Thymus (tissue), 11 donors: ENCODE data around the gene ZC2HC1B. TPM values are rescaled to one million over a fixed set of nuclear protein-coding genes. Genes with fewer than 3 reads are reported as not detected.

Experiments
- DNase-seq, 9 donors: peaks; one replicate each; pipeline ENCODE4 v3.0.0-alpha.2; 2013; ENCODE audit warnings: low spot score in 9 of 9, low read depth in 6 of 9, missing footprints in 1 of 9
- H3K27ac ChIP-seq, 2 donors: one replicate each; pipeline ENCODE4 v1.5.1; 2013; ENCODE audit warnings: control low read depth in 1 of 2, low read depth in 1 of 2, low read length in 1 of 2, mild to moderate bottlenecking in 1 of 2, moderate library complexity in 1 of 2
- H3K27me3 ChIP-seq, 2 donors: one replicate each; pipeline ENCODE4 v1.5.1; 2013; ENCODE audit warnings: low read length in 1 of 2; ENCODE audit not compliant: control insufficient read depth in 2 of 2, insufficient read depth in 1 of 2
- H3K36me3 ChIP-seq, 2 donors: one replicate each; pipeline ENCODE4 v1.5.1; 2013; ENCODE audit warnings: low read length in 1 of 2, mild to moderate bottlenecking in 1 of 2, moderate library complexity in 1 of 2; ENCODE audit not compliant: control insufficient read depth in 2 of 2, insufficient read depth in 2 of 2
- H3K4me1 ChIP-seq, 2 donors: one replicate each; pipeline ENCODE4 v1.5.1; 2013; ENCODE audit warnings: low read length in 2 of 2; ENCODE audit not compliant: control insufficient read depth in 2 of 2, insufficient read depth in 2 of 2
- H3K4me3 ChIP-seq, 2 donors: one replicate each; pipeline ENCODE4 v1.5.1; 2013; ENCODE audit warnings: low read length in 2 of 2, control low read depth in 1 of 2, mild to moderate bottlenecking in 1 of 2
- H3K9me3 ChIP-seq, 2 donors: one replicate each; pipeline ENCODE4 v1.5.1; 2013; ENCODE audit warnings: low read length in 1 of 2, mild to moderate bottlenecking in 1 of 2; ENCODE audit not compliant: control insufficient read depth in 2 of 2, insufficient read depth in 1 of 2
- WGBS: extraction: QIAGEN DNeasy Blood & Tissue Kit; methylation state at CpG from one replicate; pipeline ENCODE4 v1.1.7; 2013; 5-methylcytosine and 5-hydroxymethylcytosine counted together
- polyA plus RNA-seq: library from polyadenylated mRNA; stranded (reverse); fragments of 200-250 nt; gene quantifications from one replicate; pipeline ENCODE4 v1.2.3, GENCODE V29; 2013
- total RNA-seq: library from RNA; stranded (reverse); fragments of 120-200 nt; gene quantifications from one replicate; pipeline ENCODE4 v1.2.4, GENCODE V29; 2013
- donor health status: healthy.

ZC2HC1B gene
- total and polyA plus RNA-seq, 2 donors, result 0.21 TPM; not detected in 1

DNA sequence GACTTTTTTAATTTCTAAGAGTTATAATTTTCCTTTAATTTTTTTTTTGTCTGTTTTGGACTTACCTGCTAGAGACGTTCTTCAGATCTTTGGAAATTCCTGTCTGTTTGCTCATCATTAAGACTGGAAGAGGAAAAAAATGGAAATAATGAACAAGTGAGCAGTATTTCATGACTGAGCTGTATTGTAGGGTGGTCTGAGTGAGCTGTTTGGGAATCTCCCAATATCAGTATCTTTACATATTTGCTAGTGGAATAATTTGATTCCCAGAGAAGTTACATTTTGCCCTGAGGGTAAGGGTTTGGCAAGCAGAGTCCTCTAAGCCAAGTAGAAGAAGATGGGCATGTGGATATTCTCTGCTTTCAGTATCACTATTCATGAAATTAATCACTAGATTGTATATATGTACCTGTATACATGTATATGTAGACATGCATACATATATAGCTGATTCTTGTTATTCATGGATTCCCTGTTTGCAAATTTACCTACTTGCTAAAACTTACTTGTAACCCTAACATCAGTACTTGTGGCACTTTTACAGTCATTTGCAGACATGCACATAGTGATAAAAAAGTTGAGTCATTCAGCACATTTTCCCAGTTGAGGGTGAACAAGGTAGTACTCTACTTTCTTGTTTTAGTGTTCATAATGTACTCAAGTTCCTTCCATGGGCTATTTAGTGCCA is 13.5 kb downstream of the ZC2HC1B start:
- Histone ChIP-seq H3K27me3 (no peaks in the 10 kb centered on the region), H3K4me3 (no peak overlapping the region), H3K4me1 (no peaks in the 10 kb centered on the region), H3K27ac (no peak overlapping the region), H3K9me3 (peaks cover 0 to 4% of the 10 kb centered on the region in 2 donors), H3K36me3 (no peaks in the 10 kb centered on the region)
- WGBS, result 98% methylated on average over 1 of the region's 1 CpG
- no peak for DNase-seq

DNA sequence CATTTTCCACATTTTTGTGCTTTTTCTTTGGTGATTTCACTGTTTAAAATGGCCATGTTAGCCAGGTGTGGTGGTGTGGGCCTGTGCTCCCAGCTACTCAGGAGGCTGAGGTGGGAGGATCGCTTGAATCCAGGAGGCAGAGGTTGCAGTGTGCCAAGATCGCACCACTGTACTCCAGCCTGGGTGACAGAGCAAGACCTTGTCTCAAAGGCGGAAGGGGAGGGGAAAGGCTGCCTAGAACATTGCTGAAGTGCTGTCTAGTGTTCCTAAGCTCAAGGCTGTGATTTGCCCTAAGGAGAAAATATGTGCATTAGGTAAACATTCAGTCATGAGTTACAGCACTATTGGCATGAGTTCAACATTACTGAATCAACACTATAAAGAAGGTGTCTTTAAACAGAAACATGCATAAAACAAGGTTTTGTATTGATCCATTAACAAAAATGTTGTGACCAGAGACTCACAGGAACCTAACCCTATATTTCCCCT is 14.0 kb downstream of the ZC2HC1B start:
- Histone ChIP-seq H3K9me3 (peaks cover 0 to 4% of the 10 kb centered on the region in 2 donors), H3K36me3 (no peaks in the 10 kb centered on the region), H3K4me1 (no peaks in the 10 kb centered on the region), H3K27ac (no peak overlapping the region), H3K4me3 (no peak overlapping the region), H3K27me3 (no peaks in the 10 kb centered on the region)
- 97% methylated on average over 3 of the region's 3 CpGs for WGBS
- DNase-seq, result no peak

DNA sequence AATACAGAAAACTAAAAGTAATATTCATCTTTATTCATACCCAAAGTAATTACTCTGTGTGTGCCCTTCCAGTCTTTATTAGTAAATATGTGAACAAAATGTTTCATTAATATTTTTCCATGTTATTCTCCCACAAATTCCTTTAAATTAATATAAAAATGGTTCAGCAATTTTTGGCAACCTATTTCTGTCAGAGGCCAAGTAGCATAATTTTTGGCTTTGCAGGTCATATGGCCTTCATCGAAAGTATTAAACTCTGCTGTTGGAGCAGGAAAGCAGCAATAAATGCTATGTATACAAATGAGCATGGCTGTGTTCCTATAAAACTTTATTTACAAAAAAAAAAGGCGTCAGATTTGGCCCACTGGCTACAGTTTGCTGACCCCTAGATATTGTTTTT is 16.1 kb downstream of the ZC2HC1B start:
- Histone ChIP-seq H3K27me3 (no peaks in the 10 kb centered on the region), H3K4me1 (no peaks in the 10 kb centered on the region), H3K4me3 (no peak overlapping the region), H3K36me3 (no peaks in the 10 kb centered on the region), H3K27ac (no peak overlapping the region), H3K9me3 (no peaks in the 10 kb centered on the region)
- no peak for DNase-seq
- 98% methylated on average over 2 of the region's 2 CpGs for WGBS

DNA sequence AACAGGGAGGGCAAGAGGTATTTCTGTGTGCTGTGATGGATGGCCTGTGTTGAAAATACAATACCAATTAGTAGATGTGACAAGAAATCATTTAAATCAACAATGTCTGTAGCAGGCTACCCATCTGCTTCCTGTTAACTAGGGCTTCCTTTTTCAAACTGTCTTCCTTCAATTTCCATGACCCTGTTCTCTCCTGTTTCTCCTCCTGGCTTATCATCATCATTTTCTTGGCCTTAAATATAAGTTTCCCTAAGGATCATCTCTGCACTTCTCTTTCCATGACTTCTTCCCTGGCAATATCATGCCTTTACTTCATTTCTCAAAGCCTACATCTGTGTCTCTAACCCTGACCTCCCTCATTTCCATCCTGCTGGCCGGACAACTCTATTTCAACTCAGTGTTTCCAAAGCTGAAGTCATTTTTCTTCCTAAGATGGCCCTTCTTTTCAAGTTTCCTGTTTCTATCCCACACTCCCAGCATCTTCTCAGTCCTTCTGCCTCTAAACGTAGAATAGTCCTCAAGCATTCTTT is 18.2 kb downstream of the ZC2HC1B start:
- no peak for DNase-seq
- no peaks in the 10 kb centered on the region for H3K9me3 ChIP-seq
- no peaks in the 10 kb centered on the region for H3K4me1 ChIP-seq
- H3K36me3 ChIP-seq, result no peaks in the 10 kb centered on the region
- no peak overlapping the region for H3K4me3 ChIP-seq
- H3K27ac ChIP-seq, result no peak overlapping the region
- over 99% methylated on average over 2 of the region's 2 CpGs for WGBS
- H3K27me3 ChIP-seq, result no peaks in the 10 kb centered on the region

DNA sequence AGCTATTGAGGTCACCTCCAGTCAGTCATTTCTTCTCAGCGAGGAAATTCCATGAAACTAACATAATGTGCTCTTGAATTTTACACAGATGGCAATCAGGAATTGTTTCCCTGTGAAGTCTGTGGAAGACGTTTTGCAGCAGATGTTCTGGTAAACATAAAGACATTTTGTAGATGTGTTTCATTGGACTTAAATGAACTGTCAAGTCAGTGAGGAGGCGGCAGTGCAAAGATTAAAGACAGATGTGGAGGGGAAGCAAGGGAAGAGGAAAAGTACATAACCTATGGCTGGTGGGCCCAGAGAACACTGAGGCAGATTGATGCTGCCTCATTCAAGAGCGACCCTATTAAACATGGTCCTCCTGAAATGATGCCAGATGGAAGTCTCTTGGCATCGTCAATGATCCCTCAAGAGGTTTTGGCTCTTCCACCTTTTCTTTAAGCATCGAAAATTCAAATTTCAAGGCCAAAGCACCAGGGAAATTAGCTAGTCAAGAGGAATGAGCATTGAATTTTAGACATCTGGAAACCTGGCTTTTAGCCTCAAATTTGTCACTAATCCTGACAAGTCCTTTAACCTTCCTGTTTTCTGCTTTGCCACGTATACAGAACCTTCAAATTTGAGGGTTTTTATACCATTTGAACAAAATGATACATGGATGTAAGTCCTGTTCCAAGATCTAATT is 20.1 kb downstream of the ZC2HC1B start:
- DNase-seq, result no peak
- Histone ChIP-seq H3K27ac (no peak overlapping the region), H3K4me1 (no peaks in the 10 kb centered on the region), H3K9me3 (no peaks in the 10 kb centered on the region), H3K4me3 (no peak overlapping the region), H3K27me3 (no peaks in the 10 kb centered on the region), H3K36me3 (no peaks in the 10 kb centered on the region)
- 94% methylated on average over 7 of the region's 7 CpGs for WGBS

DNA sequence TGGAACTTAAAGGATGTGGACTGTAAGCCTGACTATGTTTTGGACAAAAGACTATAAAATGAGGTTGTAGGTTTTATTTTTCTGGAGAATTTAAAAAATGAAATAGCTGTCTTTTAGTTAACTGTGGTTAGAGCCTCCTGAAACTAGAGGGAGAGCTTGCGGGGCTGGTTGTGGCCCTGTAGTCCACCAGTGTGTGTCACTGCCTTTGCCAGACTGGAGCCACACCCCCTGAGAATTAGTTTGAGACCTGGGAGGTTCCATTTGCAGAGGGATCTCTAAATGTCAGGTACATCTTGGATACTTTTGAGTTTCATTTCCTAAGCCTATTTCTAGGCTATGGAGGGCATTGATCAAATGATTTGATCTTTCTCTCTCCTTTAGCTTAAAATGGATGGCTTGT is 20.8 kb downstream of the ZC2HC1B start:
- 98% methylated on average over 1 of the region's 1 CpG for WGBS
- DNase-seq, result no peak
- no peaks in the 10 kb centered on the region for H3K9me3 ChIP-seq
- no peaks in the 10 kb centered on the region for H3K27me3 ChIP-seq
- no peak overlapping the region for H3K4me3 ChIP-seq
- no peaks in the 10 kb centered on the region for H3K36me3 ChIP-seq
- H3K4me1 ChIP-seq, result no peaks in the 10 kb centered on the region
- H3K27ac ChIP-seq, result no peak overlapping the region

DNA sequence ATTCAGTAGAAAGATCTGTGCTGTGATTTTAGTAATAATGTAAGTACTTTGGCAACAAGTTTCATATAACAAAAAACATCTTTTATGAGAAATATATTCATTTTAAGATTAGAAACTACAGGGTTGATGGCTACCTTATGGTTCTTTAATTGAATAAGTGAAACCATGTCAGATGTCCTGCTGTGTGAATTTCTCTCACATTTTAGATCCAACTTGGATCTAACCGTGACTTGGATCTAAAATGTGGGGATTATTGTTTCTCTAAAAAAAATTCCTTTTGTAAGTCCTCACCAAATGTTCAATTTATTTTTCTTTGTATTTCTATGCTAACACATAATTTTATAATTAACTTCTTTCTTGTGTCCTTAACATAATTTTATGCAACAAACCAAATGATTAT is 30.4 kb downstream of the ZC2HC1B start:
- Histone ChIP-seq H3K27me3 (no peaks in the 10 kb centered on the region), H3K36me3 (no peaks in the 10 kb centered on the region), H3K27ac (no peak overlapping the region), H3K4me3 (no peak overlapping the region), H3K4me1 (no peaks in the 10 kb centered on the region), H3K9me3 (no peaks in the 10 kb centered on the region)
- WGBS, result 97% methylated on average over 1 of the region's 1 CpG
- no peak for DNase-seq

DNA sequence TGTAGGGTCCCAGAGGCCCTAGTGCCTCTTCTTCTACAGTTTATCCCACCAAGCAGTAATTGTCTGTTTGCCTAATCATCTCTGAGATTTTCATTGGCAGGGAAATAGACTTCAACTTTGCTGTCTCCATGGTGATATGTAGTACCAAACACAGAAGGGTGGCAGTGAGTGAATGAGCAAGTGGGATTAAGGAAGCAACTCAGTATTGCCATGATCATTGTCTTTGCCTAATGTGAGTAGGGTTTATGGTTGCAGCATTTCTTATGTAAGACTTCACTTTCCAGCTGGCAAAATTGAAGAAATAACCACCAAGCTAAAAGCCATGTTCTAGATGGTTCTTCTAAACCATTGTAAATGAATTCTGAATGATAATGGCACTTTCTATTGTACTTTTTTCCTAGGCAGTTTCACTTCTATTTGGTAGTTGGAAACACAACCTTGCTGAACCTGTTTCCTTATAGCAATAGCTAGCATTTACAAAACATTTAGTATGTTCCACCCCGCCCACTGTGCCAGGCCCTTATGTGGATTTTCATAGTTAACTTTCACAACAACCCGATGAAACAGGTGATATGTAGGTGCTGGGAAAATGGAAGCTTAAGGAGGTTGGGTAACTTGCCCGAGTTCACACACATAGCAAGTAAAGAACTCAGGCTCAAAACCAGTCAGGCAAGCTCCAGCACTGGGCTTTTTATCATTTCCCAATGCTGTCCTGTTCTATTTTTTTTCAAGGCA is 32.0 kb downstream of the ZC2HC1B start:
- WGBS, result 96% methylated on average over 3 of the region's 3 CpGs
- no peak overlapping the region for H3K4me3 ChIP-seq
- H3K36me3 ChIP-seq, result no peaks in the 10 kb centered on the region
- no peaks in the 10 kb centered on the region for H3K4me1 ChIP-seq
- no peaks in the 10 kb centered on the region for H3K27me3 ChIP-seq
- DNase-seq, result peak in 1 of 9 donors; percentile 2
- no peaks in the 10 kb centered on the region for H3K9me3 ChIP-seq
- H3K27ac ChIP-seq, result no peak overlapping the region

DNA sequence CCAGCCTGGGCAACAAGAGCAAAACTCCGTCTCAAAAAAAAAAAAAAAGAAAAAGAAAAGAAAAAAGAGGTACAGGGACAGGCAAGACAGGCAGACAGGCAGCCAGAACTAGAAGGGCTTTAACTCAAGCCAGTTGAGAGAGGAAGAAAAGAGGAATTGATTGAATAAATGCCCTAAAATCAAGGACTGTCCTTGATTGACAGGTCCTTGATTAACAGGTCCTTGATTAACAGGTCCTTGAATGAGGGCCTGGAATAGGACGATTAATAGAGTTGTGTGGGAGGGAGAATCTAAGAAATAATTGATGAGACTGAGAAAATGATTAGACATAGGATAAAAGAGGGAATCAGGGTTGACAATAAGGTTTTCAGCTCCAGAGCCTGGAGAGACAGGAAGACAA is 36.1 kb downstream of the ZC2HC1B start:
- no peak for DNase-seq
- Histone ChIP-seq H3K27me3 (no peaks in the 10 kb centered on the region), H3K27ac (no peak overlapping the region), H3K9me3 (no peaks in the 10 kb centered on the region), H3K4me3 (no peak overlapping the region), H3K36me3 (no peaks in the 10 kb centered on the region), H3K4me1 (no peaks in the 10 kb centered on the region)
- WGBS, result 99% methylated on average over 2 of the region's 2 CpGs
